ENCODE results near the gene REPS2.

DNA sequence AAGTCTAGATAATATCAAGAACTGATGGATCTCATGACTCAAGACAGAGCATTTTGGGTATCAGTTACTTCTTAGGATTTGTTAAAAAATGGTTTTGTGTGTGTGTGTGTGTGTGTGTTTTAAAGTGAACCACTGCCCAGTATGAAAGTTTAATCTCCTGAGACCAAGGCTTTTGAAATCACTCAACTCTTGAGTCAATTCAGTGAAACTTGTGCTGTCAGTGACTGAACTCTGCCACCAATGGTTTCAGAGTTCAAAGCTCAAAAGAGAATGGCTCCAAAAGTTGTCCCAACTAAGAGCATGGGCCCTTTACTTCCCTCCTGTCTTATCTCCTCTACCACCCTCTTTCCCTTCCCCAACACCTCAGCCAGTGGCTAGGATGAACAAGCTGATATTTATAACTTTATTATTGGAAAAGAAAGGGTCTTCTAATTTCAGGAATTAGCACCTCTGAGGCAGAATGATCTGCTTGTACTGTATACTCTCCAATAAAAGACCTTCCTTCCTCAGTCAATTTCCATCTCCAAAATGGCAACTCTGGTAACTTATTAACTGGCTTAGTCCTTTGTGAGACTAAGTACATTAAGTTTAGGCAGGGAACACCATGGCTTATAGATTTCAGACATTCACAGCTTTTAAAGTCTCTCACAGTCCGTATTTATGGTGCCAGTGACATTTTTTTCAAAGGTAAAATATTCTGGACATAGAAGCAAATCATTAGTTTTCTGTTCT lies 152.2 kb downstream of the REPS2 start:
- TF ChIP-seq GATA2 (IDR thresholded peaks at IDR 0.05; ENCODE audit: low read depth, low read length) = no peak
- no peak for TF ChIP-seq GATA3 (IDR thresholded peaks at IDR 0.05; ENCODE audit: low read depth, low read length)

All from SH-SY5Y (cell line).